Fibroblast of villous mesenchyme (primary cell): ENCODE measurements around the gene NDUFA5. TPM values are rescaled to one million over a fixed set of nuclear protein-coding genes. Genes with fewer than 3 reads are reported as not detected.
A peak's percentile ranks its signal among the peaks of the same experiment; 100 is the strongest.
"Not testable (repeated sequence)": the region's sequence is repeated elsewhere in the genome, so short reads cannot be mapped to it uniquely, and the experiment has no call there.

Experiments used
- DNase-seq: peaks from one replicate; pipeline ENCODE4 v3.0.0-alpha.2; 2010; ENCODE audit warnings: low read depth
- H3K4me3 ChIP-seq: 2 replicates; pipeline ENCODE4 v1.5.1; 2011; ENCODE audit warnings: low read depth, mild to moderate bottlenecking, low read length
- total RNA-seq: library from RNA; depleted of rRNA; stranded (reverse); fragments of >200 nt; gene quantifications from 2 replicates; pipeline ENCODE4 v1.2.3, GENCODE V29; 2012
- TF ChIP-seq, protein P1 (sequence below): IDR thresholded peaks from 2 replicates; pipeline ENCODE4 v1.5.1; 2012; ENCODE audit warnings: low read depth, mild to moderate bottlenecking, low read length; ENCODE audit not compliant: insufficient read depth

The NDUFA5 gene
- total RNA-seq, 1 donor: 43.2 TPM

GRCh38 chr7:123562121-123562520, 4.5 kb upstream of the NDUFA5 start:
- TF ChIP-seq, protein P1, sequence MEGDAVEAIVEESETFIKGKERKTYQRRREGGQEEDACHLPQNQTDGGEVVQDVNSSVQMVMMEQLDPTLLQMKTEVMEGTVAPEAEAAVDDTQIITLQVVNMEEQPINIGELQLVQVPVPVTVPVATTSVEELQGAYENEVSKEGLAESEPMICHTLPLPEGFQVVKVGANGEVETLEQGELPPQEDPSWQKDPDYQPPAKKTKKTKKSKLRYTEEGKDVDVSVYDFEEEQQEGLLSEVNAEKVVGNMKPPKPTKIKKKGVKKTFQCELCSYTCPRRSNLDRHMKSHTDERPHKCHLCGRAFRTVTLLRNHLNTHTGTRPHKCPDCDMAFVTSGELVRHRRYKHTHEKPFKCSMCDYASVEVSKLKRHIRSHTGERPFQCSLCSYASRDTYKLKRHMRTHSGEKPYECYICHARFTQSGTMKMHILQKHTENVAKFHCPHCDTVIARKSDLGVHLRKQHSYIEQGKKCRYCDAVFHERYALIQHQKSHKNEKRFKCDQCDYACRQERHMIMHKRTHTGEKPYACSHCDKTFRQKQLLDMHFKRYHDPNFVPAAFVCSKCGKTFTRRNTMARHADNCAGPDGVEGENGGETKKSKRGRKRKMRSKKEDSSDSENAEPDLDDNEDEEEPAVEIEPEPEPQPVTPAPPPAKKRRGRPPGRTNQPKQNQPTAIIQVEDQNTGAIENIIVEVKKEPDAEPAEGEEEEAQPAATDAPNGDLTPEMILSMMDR: no peak
- no peak for DNase-seq
- H3K4me3 ChIP-seq: no peak overlapping the region

- H3K4me3 ChIP-seq: peak overlapping the region; percentile 75
- no peak for DNase-seq
- TF ChIP-seq, protein P1: no peak
Measured at GRCh38 chr7:123558289-123558874, 764 bp upstream of the NDUFA5 start.

DNA sequence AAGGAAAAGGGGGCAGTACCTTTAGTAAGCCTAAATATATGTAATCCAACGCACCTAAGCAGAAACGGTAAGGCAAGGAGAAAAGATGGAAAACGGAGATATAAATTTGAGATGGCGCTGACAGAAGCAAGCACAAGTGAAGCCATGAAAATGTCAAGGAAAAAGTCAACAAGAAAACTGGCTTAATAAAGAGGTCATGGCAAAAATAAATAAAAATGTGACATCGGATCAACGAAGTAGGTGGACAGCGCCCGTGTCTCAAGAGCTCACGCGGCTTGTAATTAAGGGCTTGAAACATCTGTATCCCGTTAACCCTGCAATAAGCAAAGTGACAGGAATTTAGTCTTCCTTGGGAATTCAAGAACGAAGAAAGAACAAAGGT, 611 bp downstream of the NDUFA5 start:
- H3K4me3 ChIP-seq: peak overlapping the region; percentile 75
- TF ChIP-seq, protein P1: no peak
- DNase-seq: peak; percentile 51

DNA sequence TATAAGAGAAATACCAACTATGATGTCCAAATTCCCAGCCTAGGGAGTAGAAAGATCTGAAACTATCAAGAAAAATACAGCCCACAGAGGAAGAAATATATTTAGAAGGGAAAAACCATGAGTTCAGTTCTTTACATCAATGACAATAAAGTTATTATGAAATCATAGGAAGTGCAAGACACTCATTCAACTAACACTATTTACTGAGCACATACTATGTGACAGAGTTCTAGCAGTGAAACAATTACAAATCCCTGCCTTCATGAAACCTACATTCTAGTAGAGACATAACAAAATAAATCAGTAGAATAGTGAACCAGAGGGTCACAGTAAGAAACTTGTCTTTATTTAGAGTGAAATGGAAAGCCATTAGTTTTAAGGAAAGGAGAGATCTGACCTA, 2.1 kb downstream of the NDUFA5 start:
- TF ChIP-seq, protein P1: no peak
- no peak for DNase-seq
- H3K4me3 ChIP-seq: no peak overlapping the region

DNA sequence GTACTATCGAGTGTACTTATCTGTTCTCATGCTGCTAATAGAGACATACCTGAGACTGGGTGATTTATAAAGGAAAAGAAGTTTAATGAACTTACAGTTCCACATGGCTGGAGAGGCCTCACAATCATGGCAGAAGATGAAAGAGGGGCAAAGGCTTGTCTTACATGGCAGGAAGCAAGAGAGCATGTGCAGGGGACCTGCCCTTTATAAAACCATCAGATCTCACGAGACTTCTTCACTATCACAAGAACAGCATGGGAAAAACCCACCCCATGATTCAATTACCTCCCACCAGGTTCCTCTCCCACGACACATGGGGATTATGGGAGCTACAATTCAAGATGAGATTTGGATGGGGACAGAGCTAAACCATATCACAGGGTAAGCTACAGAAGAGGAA, 4.5 kb downstream of the NDUFA5 start:
- TF ChIP-seq, protein P1: no peak
- no peak for DNase-seq
- H3K4me3 ChIP-seq: no peak overlapping the region

- no peak for DNase-seq
- TF ChIP-seq, protein P1: no peak
- H3K4me3 ChIP-seq: no peak overlapping the region
Measured at GRCh38 chr7:123552641-123553040, 5.0 kb downstream of the NDUFA5 start.

- H3K4me3 ChIP-seq, DNase-seq: not testable (repeated sequence)
Measured at GRCh38 chr7:123552134-123552533, 5.5 kb downstream of the NDUFA5 start.
